ENCODE results near the gene PLA2G12A. TPM values are rescaled to one million over a fixed set of nuclear protein-coding genes. Genes with fewer than 3 reads are reported as not detected.

The PLA2G12A gene
- total and polyA plus RNA-seq, 9 of the 15 experiments (the other 6 are each of a cell fraction or from before 2014, with no cell fraction given), result 24.2 to 226 (median 80.5) TPM

- intact Hi-C loops (cut with micrococcal nuclease) (no loop called here), in situ Hi-C loops (cut with MboI) (no loop called here)
- TF ChIP-seq SNRNP70 (optimal IDR thresholded peaks at IDR 0.05; ENCODE audit: low read depth, low read length) (no peak), CEBPG (CRISPR knock-in tag; IDR thresholded peaks at IDR 0.05) (no peak), CEBPG (tag; conservative IDR thresholded peaks at IDR 0.05 in 1 of 2, IDR thresholded peaks at IDR 0.05 in 1 of 2) (peak in 1 of 2 experiments; percentile 54; a peak in 2 of 4 replicates)
- BruUV-seq (replicated peaks), result no TSS peak
- no peaks in the 10 kb centered on the region for H3K9me3 ChIP-seq (replicated peaks; ENCODE audit: control insufficient read depth, insufficient read depth, low read depth, low read length)
- no peak overlapping the region for H3K4me2 ChIP-seq (ENCODE audit: insufficient read depth, low read length)
- H3K9ac ChIP-seq (ENCODE audit: insufficient read depth in 1 of 2, low read depth in 2 of 2, low read length in 2 of 2), result no peak overlapping the region
- no peaks in the 10 kb centered on the region for H4K20me1 ChIP-seq (replicated peaks; ENCODE audit: control insufficient read depth, insufficient read depth, low read length)
- H3K27me3 ChIP-seq (ENCODE audit: control insufficient read depth in 2 of 2, insufficient read depth in 2 of 2, low read length in 2 of 2), result no peaks in the 10 kb centered on the region
- no peaks in the 10 kb centered on the region for H3K79me2 ChIP-seq (ENCODE audit: control insufficient read depth, insufficient read depth, low read length)
- H3K36me3 ChIP-seq (ENCODE audit: control insufficient read depth, insufficient read depth, low read length), result no peaks in the 10 kb centered on the region
- 61% methylated on average over 6 of the region's 7 CpGs for WGBS (ENCODE audit: insufficient coverage, low coverage, missing lambda C conversion rate)
- no peaks in the 10 kb centered on the region for H3K9me1 ChIP-seq (ENCODE audit: control insufficient read depth, insufficient read depth, low read length)
- H3K27ac ChIP-seq (ENCODE audit: extremely low read depth, low read depth, low read length), result no peak overlapping the region
- FAIRE-seq (no peak), DNase-seq (ENCODE audit: extremely low read depth in 1 of 4, low spot score in 3 of 4) (no peak), ATAC-seq (no peak)
- no peak overlapping the region for H3K4me3 ChIP-seq
- no peak overlapping the region for H2AFZ ChIP-seq (ENCODE audit: low read depth, low read length)
- ChIA-PET POLR2A (no interaction called here), CTCF (ENCODE audit: low intra/inter-chr PET ratio) (no interaction called here)
- peaks cover 3 to 19% of the 10 kb centered on the region in 2 experiments; a peak in 3 of 5 replicates for H3K4me1 ChIP-seq (replicated peaks in 1 of 2; ENCODE audit: control insufficient read depth in 2 of 2, insufficient read depth in 2 of 2, low read length in 2 of 2)
Measured at GRCh38 chr4:109749388-109750082, 19.7 kb upstream of the PLA2G12A start.

GRCh38 chr4:109748114-109748513 is 18.2 kb upstream of the PLA2G12A start:
- WGBS (ENCODE audit: insufficient coverage, low coverage, missing lambda C conversion rate), result 67% methylated on average over 1 of the region's 1 CpG
- no peaks in the 10 kb centered on the region for H3K79me2 ChIP-seq (ENCODE audit: control insufficient read depth, insufficient read depth, low read length)

More at GRCh38 chr4:109748114-109748513, 18.2 kb upstream of the PLA2G12A start:
- Histone ChIP-seq H3K4me2 (ENCODE audit: insufficient read depth, low read length) (no peak overlapping the region), H3K27ac (ENCODE audit: extremely low read depth, low read depth, low read length) (no peak overlapping the region), H2AFZ (ENCODE audit: low read depth, low read length) (no peak overlapping the region), H3K9me1 (ENCODE audit: control insufficient read depth, insufficient read depth, low read length) (no peaks in the 10 kb centered on the region), H3K27me3 (ENCODE audit: control insufficient read depth in 2 of 2, insufficient read depth in 2 of 2, low read length in 2 of 2) (no peaks in the 10 kb centered on the region), H4K20me1 (replicated peaks; ENCODE audit: control insufficient read depth, insufficient read depth, low read length) (no peaks in the 10 kb centered on the region), H3K4me3 (no peak overlapping the region), H3K4me1 (replicated peaks in 1 of 2; ENCODE audit: control insufficient read depth in 2 of 2, insufficient read depth in 2 of 2, low read length in 2 of 2) (peaks cover 3 to 19% of the 10 kb centered on the region in 2 experiments; a peak in 3 of 5 replicates), H3K9ac (ENCODE audit: insufficient read depth in 1 of 2, low read depth in 2 of 2, low read length in 2 of 2) (no peak overlapping the region), H3K9me3 (replicated peaks; ENCODE audit: control insufficient read depth, insufficient read depth, low read depth, low read length) (no peaks in the 10 kb centered on the region), H3K36me3 (ENCODE audit: control insufficient read depth, insufficient read depth, low read length) (no peaks in the 10 kb centered on the region)
- FAIRE-seq, result no peak
- ChIA-PET CTCF (ENCODE audit: low intra/inter-chr PET ratio) (no interaction called here), POLR2A (interaction anchor here (1.5 kb wide), 1 partner anchor 17 kb away, joined by 3 read pairs; no protein-coding TSS in a partner anchor)
- intact Hi-C loops (cut with micrococcal nuclease) (no loop called here), in situ Hi-C loops (cut with MboI) (no loop called here)
- no peak for DNase-seq (ENCODE audit: extremely low read depth in 1 of 4, low spot score in 3 of 4)
- TF ChIP-seq RBM25 (IDR thresholded peaks at IDR 0.05; ENCODE audit: low read depth, low read length, severe bottlenecking) (peak; percentile 92), FOXK1 (CRISPR knock-in tag; IDR thresholded peaks at IDR 0.05; ENCODE audit: borderline replicate concordance) (no peak)
- no TSS peak for BruUV-seq (replicated peaks)
- ATAC-seq, result no peak

Data from K562 (cell line).